HG02852 (cell line): ENCODE data around the gene CCDC18.
A peak's percentile ranks its signal among the peaks of the same experiment; 100 is the strongest.
"Not testable (repeated sequence)": the region's sequence is repeated elsewhere in the genome, so short reads cannot be mapped to it uniquely, and the experiment has no call there.

Experiments used
- ATAC-seq: cut with Tn5 transposase; IDR thresholded peaks from one replicate; pipeline ENCODE4 v1.9.1; 2021; ENCODE audit warnings: mild to moderate bottlenecking, moderate library complexity; ENCODE audit not compliant: unreplicated experiment

The CCDC18 gene

GRCh38 chr1:93174638-93175037, 5.9 kb upstream of the CCDC18 start:
- ATAC-seq, result not testable (repeated sequence)

- ATAC-seq, result no peak
Measured at GRCh38 chr1:93177991-93178390, 2.5 kb upstream of the CCDC18 start.

- ATAC-seq, result no peak
Measured at GRCh38 chr1:93178418-93178817, 2.1 kb upstream of the CCDC18 start.

GRCh38 chr1:93179886-93180722, 420 bp upstream of the CCDC18 start, which contains the start of gene TMED5:
Gene TMED5 (minus strand): TSS chr1:93180413. CDS start chr1:93180242, 171 bp downstream.
- ATAC-seq, result peak; percentile 81

- ATAC-seq, result no peak
Measured at GRCh38 chr1:93186667-93187066, 6.1 kb downstream of the CCDC18 start.

- ATAC-seq, result no peak
Measured at GRCh38 chr1:93190432-93190831, 9.9 kb downstream of the CCDC18 start.

DNA sequence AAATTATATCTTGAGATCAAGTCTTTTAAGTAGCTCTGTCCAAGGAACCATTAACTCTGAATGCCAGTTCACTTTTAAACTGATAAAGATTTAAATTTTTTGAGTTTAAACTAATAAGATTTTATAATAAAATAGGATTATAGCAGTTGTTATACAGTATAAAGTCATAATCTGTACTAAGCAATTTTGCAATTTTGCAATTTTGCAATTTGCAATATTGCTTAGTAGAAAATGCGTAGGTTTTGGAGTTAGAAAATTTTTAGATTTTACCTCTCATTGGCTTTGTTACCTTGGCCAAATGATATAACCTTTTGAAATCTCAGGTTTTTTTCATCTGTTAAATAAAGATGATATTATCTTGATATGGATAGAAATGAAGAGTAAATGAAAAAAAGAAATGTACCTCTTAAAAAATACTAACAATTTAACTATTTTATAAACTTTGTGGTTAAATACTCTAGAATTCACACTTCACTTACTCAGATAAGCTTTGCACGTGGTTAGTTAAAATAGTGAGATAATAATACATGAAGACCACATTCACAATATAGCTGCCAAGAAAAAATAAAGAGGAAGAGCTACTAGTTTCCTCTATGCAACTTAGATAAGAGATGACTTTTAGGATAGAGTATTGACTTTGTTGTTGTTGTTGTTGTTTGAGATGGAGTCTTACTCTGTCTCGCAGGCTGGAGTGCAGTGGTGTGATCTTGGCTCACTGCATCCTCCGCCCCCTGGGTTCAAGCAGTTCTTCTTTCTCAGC, 13.9 kb downstream of the CCDC18 start:
- ATAC-seq, result no peak

GRCh38 chr1:93196591-93196990, 16.1 kb downstream of the CCDC18 start:
- no peak for ATAC-seq

DNA sequence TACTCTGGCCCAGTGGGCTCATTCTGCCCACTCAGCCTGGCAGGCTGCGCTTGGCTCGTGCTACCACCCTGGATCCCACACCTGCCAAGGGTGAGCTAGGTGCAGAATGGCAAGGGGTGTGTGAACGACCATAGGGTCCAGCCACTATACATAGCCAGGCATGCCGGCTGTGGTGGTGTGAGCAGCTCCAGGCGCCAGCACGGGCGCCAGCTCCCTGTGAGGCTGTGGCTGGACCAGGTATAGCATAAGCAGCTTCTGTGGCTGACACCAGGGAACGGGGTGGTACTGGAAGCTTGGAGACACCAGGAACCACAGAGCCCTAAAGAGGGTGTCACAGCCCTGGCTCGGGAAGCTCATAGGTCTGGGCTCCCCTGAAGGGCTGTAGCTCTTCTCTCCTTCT, 18.6 kb downstream of the CCDC18 start:
- no peak for ATAC-seq

DNA sequence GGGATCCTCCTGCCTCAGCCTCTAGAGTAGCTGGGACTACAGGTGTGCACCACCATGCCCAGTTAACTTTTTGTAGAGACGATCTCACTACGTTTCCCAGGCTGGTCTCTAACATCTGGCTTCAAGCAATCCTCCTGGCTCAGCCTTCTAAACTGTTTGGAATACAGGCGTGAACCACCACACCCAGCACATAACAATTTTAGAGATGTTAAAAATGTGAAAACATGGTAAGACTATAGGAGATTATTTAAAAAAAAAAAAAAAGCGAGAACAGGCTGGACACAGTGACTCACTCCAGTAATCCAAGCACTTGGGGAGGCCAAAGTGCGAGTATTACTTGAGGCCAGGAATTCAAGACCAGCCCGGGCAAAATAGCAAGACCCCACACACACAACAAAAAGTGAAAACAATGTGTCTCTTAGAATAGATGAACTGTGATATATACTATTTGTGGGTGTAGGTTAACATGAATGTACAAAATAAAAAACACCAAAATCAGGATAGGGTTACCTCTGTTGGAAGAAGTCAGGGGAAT, 19.6 kb downstream of the CCDC18 start:
- ATAC-seq, result no peak

DNA sequence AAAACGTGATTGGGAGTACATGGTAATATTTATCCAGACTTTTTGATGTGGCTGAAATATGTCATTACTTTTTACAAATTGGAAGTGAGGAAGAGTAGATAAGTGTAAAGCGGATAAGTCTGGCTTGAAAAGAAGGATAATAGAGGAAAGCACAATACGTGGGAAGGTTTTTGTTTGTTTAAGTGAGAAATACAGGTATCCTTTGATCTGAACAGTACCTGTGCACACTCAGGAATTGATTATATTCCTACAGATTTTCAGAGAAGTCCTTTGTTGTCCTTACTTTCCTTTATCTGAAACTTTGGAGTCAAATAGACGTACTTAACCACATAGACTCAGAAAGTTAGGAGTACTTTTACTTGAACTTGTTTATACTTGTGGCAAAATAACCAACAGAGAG, 20.2 kb downstream of the CCDC18 start:
- no peak for ATAC-seq

DNA sequence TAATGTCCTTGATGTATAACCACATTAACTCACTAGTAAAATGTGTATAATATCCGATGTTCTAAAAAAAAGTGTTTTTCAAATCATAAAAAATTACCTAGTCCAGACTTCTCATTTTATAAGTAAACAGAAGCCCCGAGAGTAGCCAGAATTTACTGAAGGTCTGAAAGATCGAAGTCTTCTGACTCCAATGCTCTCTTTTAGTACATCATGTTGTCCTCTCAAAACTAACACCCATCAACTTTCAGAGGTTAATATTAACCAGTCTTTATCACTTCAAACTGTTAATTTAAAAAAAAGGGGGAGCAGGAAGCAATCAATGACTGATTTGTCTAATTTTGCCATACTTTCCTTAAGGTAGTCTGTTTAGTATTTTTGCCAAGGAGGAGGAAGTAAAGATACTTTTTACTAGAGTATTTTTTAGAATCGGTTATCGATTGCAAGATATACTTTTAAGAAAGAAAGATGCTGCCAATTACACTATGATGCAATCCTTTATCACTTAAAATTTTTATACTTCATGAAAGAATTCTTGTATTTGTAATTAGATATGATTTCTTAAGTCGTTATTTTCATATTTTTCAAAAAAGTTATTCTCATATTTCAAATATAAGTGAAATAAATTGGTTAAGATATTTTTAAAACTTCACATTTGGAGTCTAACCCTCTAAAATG, 25.5 kb downstream of the CCDC18 start:
- ATAC-seq, result no peak

DNA sequence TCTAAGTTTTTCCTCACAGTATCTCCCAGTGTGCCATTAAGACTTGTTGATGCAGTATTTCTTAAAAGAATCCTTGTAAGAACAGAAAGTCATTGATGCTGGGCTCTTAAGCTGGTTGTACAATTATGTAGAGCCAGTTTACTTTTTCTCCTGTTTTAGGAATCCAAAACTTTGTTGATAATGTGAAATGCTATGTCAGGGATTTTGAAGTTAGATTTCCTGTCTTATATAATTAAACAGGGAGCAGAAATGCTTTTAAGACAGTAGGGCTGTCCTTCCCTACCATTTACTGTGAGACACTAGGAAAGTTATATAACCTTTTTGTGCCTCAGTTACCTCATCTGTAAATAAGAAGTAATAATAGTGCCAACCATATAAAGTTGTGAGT, 26.0 kb downstream of the CCDC18 start:
- no peak for ATAC-seq

- ATAC-seq, result no peak
Measured at GRCh38 chr1:93207211-93207610, 26.7 kb downstream of the CCDC18 start.

- ATAC-seq, result no peak
Measured at GRCh38 chr1:93215322-93215721, 34.8 kb downstream of the CCDC18 start.

- ATAC-seq, result peak; percentile 75
Measured at GRCh38 chr1:93219443-93219842, 38.9 kb downstream of the CCDC18 start.

DNA sequence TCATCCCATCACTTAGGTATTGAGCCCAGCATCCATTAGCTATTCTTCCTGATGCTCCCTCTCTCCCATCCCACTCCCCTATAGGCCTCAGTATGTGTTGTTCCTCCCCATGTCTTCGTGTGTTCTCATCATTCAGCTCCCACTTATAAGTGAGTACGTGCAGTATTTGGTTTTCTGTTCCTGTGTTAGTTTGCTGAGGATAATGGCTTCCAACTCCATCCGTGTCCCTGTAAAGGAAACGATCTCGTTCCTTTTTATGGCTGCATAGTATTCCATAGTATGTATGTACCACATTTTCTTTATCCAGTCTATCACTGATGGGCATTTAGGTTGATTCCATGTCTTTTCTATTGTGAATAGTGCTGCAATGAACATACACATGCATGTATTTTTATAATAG, 40.2 kb downstream of the CCDC18 start:
- not testable (repeated sequence) for ATAC-seq

DNA sequence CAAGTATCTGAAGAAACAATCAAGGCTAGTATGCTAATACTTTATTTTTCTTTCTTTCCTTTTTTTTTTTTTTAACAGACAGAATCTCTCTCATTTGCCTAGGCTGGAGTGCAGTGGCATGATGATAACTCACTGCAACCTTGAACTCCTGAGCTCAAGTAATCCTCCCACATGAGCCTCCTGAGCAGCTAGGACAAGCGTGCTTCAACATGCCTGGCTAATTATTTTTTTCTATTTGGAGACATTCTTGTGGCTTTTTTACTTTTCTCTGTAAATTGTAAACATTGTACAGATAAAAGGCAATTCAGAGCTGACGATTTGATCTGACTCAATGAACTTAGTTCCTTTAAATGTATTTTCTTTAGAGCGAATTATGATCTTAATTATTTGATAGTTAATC, 41.4 kb downstream of the CCDC18 start:
- no peak for ATAC-seq

- ATAC-seq, result no peak
Measured at GRCh38 chr1:93223023-93223675, 42.6 kb downstream of the CCDC18 start.

DNA sequence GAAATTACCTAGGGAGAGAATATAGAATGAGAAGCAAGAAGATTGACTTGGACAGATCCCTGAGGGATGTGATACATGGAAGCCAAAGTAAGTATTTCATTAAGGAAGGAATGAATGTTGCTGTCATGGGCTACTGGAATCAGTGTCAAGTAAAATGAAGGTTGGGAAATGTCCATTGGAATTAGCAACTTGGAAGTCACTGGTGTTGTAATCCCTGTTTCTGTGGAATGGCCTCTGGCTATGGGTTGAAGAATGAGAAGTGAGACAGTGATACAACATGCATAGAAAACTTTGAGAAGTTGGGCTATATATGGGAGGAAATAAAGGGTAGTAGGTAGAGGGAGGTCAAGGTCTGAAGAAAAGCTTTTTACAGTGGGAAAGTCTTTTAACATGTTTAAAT, 54.7 kb downstream of the CCDC18 start:
- no peak for ATAC-seq

GRCh38 chr1:93237021-93237420, 56.5 kb downstream of the CCDC18 start:
- no peak for ATAC-seq
